K562 (cell line): ENCODE measurements around the gene IRAK2. TPM values are rescaled to one million over a fixed set of nuclear protein-coding genes. Genes with fewer than 3 reads are reported as not detected.

Experiments
- CCAR2 ChIP-seq: fragments of 200-400 bp; formaldehyde crosslinking; IDR thresholded peaks from 2 replicates; pipeline ENCODE4 v1.6.1; 2017; ENCODE audit warnings: mild to moderate bottlenecking, low read depth, low read length
- EGR1 ChIP-seq: fragments of 450-650 bp; conservative IDR thresholded peaks from 2 replicates; pipeline ENCODE4 v1.6.1; 2017; ENCODE audit warnings: mild to moderate bottlenecking
- EHMT2 ChIP-seq: fragments of 450-650 bp; IDR thresholded peaks from 2 replicates; pipeline ENCODE4 v1.6.1; 2018; ENCODE audit warnings: antibody characterized with exemption
- HDAC8 ChIP-seq: fragments of 450-650 bp; IDR thresholded peaks from 2 replicates; pipeline ENCODE4 v1.6.1; 2016; ENCODE audit warnings: mild to moderate bottlenecking, missing genetic modification characterization, moderate library complexity, missing compliant biosample characterization
- MXI1 ChIP-seq: IDR thresholded peaks from 2 replicates; pipeline ENCODE4 v1.6.1; 2011; ENCODE audit warnings: low read depth, mild to moderate bottlenecking, improper control_type of control experiment, low read length
- POLR2H ChIP-seq: IDR thresholded peaks from 2 replicates; pipeline ENCODE4 v1.6.1; 2016; ENCODE audit warnings: missing genetic modification characterization, low read depth, mild to moderate bottlenecking, control low read depth, missing compliant biosample characterization, moderate library complexity
- PRPF4 ChIP-seq: fragments of 200-400 bp; formaldehyde crosslinking; IDR thresholded peaks from one replicate; pipeline ENCODE4 v1.6.1; 2017; ENCODE audit warnings: low read length, low read depth, mild to moderate bottlenecking; ENCODE audit not compliant: insufficient read depth, poor library complexity, severe bottlenecking
- RBM14 ChIP-seq: fragments of 200-400 bp; formaldehyde crosslinking; IDR thresholded peaks from 2 replicates; pipeline ENCODE4 v1.6.1; 2018; ENCODE audit warnings: low read depth, mild to moderate bottlenecking, low read length, moderate library complexity, borderline replicate concordance; ENCODE audit not compliant: insufficient read depth
- TRIM28 ChIP-seq: fragments of 450-650 bp; IDR thresholded peaks from 2 replicates; pipeline ENCODE4 v1.6.1; 2017
- ZNF12 ChIP-seq: sonication (generic); formaldehyde crosslinking; IDR thresholded peaks from 2 replicates; pipeline ENCODE4 v1.4.0; 2020; ENCODE audit warnings: mild to moderate bottlenecking, missing genetic modification reagents
- ZNF347 ChIP-seq: fragments of 450-650 bp; formaldehyde crosslinking; IDR thresholded peaks from 2 replicates; pipeline ENCODE4 v1.4.0; 2020; ENCODE audit warnings: low read depth, mild to moderate bottlenecking, moderate library complexity
- ZNF589 ChIP-seq: fragments of 200-800 bp; sonication (Bioruptor generic); IDR thresholded peaks from 2 replicates; pipeline ENCODE4 v1.6.1; 2016; ENCODE audit warnings: low read depth, missing genetic modification characterization, missing compliant biosample characterization
- polyA plus RNA-seq, 8 experiments: library from polyadenylated mRNA; depleted of rRNA in 4 of 8; stranded (reverse) in 5 of 8; unstranded in 3 of 8; fragments of >200 nt; fragmentation: Nextera tagmentation in 2 of 8; fragmentation: Illumina TruSeq in 1 of 8; extraction: Ambion mirVana in 2 of 8; extraction: Trizol in 1 of 8; gene quantifications; 2 replicates each; pipeline versions ENCODE4 v1.2.1 to v1.2.3, GENCODE V29; 2011 to 2014; ENCODE audit warnings: inconsistent platforms in 1 of 8, missing spikeins in 1 of 8
- total RNA-seq, 7 experiments: library from RNA; depleted of rRNA in 6 of 7; stranded (reverse); fragments of >200 nt in 6 of 7; fragmentation: Illumina TruSeq in 2 of 7; extraction: Trizol in 2 of 7; gene quantifications; 2 replicates each; pipeline versions ENCODE4 v1.2.1 to v1.2.3, GENCODE V29; 2011 to 2021; ENCODE audit warnings: low replicate concordance in 1 of 7
- TF ChIP-seq, protein P1 (sequence below): fragments of 250-450 bp; sonication (Bioruptor Pico); IDR thresholded peaks from 2 replicates; pipeline ENCODE4 v1.4.0; 2020; ENCODE audit warnings: mild to moderate bottlenecking
- TF ChIP-seq, protein P2 (sequence below), 2 experiments: fragments of 450-650 bp; IDR thresholded peaks; 2 replicates each; pipeline ENCODE4 v1.6.1; 2018; ENCODE audit warnings: mild to moderate bottlenecking in 2 of 2, low read depth in 1 of 2; ENCODE audit not compliant: partially characterized antibody in 2 of 2
- TF ChIP-seq, protein P3 (sequence below): fragments of 450-650 bp; formaldehyde crosslinking; IDR thresholded peaks from 2 replicates; pipeline ENCODE4 v1.4.0; 2022; ENCODE audit warnings: mild to moderate bottlenecking, moderate library complexity
- TF ChIP-seq, protein P4 (sequence below): sonication (generic); formaldehyde crosslinking; IDR thresholded peaks from 2 replicates; pipeline ENCODE4 v1.8.1; 2023; ENCODE audit warnings: mild to moderate bottlenecking, missing genetic modification reagents
- TF ChIP-seq, protein P5 (sequence below): fragments of 450-650 bp; formaldehyde crosslinking; conservative IDR thresholded peaks from 2 replicates; pipeline ENCODE4 v1.4.0; 2022; ENCODE audit warnings: mild to moderate bottlenecking, missing genetic modification characterization

IRAK2 gene
- total and polyA plus RNA-seq, 9 of the 15 experiments (the other 6 are each of a cell fraction or from before 2014, with no cell fraction given) = 0.42 to 4.4 (median 2.7) TPM

DNA sequence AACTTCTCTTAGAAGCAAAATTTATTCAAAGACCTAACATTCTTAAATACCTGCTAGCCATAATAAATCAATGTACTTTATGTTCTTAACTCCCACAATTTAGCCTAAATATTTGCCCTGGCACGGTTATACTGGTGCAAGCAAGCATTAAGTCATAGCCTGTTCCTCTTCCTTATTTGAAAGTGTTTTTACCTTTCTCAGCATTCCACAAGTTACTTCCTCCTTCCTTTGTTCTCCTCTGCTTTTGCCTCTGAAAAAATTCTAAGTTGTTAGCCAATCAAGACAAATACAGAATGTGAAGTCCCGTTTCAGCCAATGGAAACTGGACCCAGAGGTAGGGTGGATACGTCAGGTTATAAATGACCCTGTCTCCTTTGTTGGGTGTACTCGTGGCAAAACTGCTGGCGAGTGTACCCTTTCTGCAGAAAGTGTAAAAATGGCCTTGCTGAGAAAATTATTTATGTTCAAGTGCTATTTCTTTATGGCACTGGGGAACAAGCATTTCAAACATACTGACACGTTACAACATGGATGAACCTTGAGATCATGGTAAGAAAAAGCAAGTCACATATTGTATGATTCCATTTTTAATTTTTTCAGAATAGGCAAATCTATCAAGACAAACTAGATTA lies 80.5 kb downstream of the IRAK2 start (continued):
- TF ChIP-seq, protein P1, sequence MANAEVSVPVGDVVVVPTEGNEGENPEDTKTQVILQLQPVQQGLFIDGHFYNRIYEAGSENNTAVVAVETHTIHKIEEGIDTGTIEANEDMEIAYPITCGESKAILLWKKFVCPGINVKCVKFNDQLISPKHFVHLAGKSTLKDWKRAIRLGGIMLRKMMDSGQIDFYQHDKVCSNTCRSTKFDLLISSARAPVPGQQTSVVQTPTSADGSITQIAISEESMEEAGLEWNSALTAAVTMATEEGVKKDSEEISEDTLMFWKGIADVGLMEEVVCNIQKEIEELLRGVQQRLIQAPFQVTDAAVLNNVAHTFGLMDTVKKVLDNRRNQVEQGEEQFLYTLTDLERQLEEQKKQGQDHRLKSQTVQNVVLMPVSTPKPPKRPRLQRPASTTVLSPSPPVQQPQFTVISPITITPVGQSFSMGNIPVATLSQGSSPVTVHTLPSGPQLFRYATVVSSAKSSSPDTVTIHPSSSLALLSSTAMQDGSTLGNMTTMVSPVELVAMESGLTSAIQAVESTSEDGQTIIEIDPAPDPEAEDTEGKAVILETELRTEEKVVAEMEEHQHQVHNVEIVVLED (CRISPR knock-in tag) = no peak
- TF ChIP-seq EGR1 = no peak
- no peak for TF ChIP-seq HDAC8
- TF ChIP-seq CCAR2 = no peak
- TF ChIP-seq TRIM28 = peak; percentile 100
- TF ChIP-seq, protein P2, sequence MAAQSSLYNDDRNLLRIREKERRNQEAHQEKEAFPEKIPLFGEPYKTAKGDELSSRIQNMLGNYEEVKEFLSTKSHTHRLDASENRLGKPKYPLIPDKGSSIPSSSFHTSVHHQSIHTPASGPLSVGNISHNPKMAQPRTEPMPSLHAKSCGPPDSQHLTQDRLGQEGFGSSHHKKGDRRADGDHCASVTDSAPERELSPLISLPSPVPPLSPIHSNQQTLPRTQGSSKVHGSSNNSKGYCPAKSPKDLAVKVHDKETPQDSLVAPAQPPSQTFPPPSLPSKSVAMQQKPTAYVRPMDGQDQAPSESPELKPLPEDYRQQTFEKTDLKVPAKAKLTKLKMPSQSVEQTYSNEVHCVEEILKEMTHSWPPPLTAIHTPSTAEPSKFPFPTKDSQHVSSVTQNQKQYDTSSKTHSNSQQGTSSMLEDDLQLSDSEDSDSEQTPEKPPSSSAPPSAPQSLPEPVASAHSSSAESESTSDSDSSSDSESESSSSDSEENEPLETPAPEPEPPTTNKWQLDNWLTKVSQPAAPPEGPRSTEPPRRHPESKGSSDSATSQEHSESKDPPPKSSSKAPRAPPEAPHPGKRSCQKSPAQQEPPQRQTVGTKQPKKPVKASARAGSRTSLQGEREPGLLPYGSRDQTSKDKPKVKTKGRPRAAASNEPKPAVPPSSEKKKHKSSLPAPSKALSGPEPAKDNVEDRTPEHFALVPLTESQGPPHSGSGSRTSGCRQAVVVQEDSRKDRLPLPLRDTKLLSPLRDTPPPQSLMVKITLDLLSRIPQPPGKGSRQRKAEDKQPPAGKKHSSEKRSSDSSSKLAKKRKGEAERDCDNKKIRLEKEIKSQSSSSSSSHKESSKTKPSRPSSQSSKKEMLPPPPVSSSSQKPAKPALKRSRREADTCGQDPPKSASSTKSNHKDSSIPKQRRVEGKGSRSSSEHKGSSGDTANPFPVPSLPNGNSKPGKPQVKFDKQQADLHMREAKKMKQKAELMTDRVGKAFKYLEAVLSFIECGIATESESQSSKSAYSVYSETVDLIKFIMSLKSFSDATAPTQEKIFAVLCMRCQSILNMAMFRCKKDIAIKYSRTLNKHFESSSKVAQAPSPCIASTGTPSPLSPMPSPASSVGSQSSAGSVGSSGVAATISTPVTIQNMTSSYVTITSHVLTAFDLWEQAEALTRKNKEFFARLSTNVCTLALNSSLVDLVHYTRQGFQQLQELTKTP (IDR thresholded peaks at IDR 0.05; ENCODE audit: low read depth in 1 of 2, partially characterized antibody in 2 of 2) = no peak
- TF ChIP-seq PRPF4 = no peak
- no peak for TF ChIP-seq ZNF589
- TF ChIP-seq EHMT2 = no peak
- TF ChIP-seq, protein P3, sequence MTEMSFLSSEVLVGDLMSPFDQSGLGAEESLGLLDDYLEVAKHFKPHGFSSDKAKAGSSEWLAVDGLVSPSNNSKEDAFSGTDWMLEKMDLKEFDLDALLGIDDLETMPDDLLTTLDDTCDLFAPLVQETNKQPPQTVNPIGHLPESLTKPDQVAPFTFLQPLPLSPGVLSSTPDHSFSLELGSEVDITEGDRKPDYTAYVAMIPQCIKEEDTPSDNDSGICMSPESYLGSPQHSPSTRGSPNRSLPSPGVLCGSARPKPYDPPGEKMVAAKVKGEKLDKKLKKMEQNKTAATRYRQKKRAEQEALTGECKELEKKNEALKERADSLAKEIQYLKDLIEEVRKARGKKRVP = no peak
- TF ChIP-seq, protein P4, sequence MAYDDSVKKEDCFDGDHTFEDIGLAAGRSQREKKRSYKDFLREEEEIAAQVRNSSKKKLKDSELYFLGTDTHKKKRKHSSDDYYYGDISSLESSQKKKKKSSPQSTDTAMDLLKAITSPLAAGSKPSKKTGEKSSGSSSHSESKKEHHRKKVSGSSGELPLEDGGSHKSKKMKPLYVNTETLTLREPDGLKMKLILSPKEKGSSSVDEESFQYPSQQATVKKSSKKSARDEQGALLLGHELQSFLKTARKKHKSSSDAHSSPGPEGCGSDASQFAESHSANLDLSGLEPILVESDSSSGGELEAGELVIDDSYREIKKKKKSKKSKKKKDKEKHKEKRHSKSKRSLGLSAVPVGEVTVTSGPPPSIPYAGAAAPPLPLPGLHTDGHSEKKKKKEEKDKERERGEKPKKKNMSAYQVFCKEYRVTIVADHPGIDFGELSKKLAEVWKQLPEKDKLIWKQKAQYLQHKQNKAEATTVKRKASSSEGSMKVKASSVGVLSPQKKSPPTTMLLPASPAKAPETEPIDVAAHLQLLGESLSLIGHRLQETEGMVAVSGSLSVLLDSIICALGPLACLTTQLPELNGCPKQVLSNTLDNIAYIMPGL (CRISPR knock-in tag) = no peak
- no peak for TF ChIP-seq RBM14
- TF ChIP-seq POLR2H (tag) = no peak
- no peak for TF ChIP-seq ZNF347 (CRISPR knock-in tag)
- TF ChIP-seq ZNF12 (CRISPR knock-in tag) = no peak
- TF ChIP-seq MXI1 = no peak
- TF ChIP-seq, protein P5, sequence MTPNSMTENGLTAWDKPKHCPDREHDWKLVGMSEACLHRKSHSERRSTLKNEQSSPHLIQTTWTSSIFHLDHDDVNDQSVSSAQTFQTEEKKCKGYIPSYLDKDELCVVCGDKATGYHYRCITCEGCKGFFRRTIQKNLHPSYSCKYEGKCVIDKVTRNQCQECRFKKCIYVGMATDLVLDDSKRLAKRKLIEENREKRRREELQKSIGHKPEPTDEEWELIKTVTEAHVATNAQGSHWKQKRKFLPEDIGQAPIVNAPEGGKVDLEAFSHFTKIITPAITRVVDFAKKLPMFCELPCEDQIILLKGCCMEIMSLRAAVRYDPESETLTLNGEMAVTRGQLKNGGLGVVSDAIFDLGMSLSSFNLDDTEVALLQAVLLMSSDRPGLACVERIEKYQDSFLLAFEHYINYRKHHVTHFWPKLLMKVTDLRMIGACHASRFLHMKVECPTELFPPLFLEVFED (CRISPR knock-in tag) = no peak
